Central memory CD8-positive, alpha-beta T cell (primary cell): ENCODE data around the gene MAS1.
"Not testable (repeated sequence)": the region's sequence is repeated elsewhere in the genome, so short reads cannot be mapped to it uniquely, and the experiment has no call there.

Experiments used
- ATAC-seq: fragments of 150-1000 bp; cut with Tn5 transposase; replicated peaks from 2 replicates; pipeline ENCODE4 v1.10.0; 2022; ENCODE audit warnings: mild to moderate bottlenecking, moderate FRiP score, moderate number of reproducible peaks; ENCODE audit not compliant: poor library complexity, severe bottlenecking; ENCODE audit errors: extremely low read depth
- DNase-seq, 2 donors: peaks; one replicate each; pipeline ENCODE4 v3.0.0; 2021; ENCODE audit warnings: low spot score in 2 of 2
- H3K27ac Mint-ChIP-seq: one replicate; pipeline ENCODE4 v1.8.0; 2022; ENCODE audit warnings: low read depth, mild to moderate bottlenecking, moderate library complexity, mixed read lengths
- H3K27me3 Mint-ChIP-seq: one replicate; pipeline ENCODE4 v1.8.0; 2022; ENCODE audit warnings: mixed read lengths
- H3K36me3 Mint-ChIP-seq: one replicate; pipeline ENCODE4 v1.8.0; 2022; ENCODE audit warnings: mild to moderate bottlenecking, moderate library complexity, mixed read lengths; ENCODE audit not compliant: insufficient read depth
- H3K4me1 Mint-ChIP-seq: one replicate; pipeline ENCODE4 v1.8.0; 2022; ENCODE audit warnings: mixed read lengths
- H3K4me3 Mint-ChIP-seq: one replicate; pipeline ENCODE4 v1.8.0; 2022; ENCODE audit warnings: mild to moderate bottlenecking, moderate library complexity, mixed read lengths
- H3K9me3 Mint-ChIP-seq: one replicate; pipeline ENCODE4 v1.8.0; 2022; ENCODE audit warnings: mixed read lengths

The MAS1 gene

GRCh38 chr6:159890792-159891191 lies at the start of gene MAS1:
Gene MAS1 (plus strand): TSS chr6:159890988. CDS start chr6:159906956, 15,968 bp downstream.
- ATAC-seq: no peak
- Mint-ChIP-seq H3K4me1 (no peaks in the 10 kb centered on the region), H3K27me3 (peaks cover 90% of the 10 kb centered on the region)

GRCh38 chr6:159842035-159842434 lies 48.8 kb upstream of the MAS1 start:
- no peaks in the 10 kb centered on the region for H3K36me3 Mint-ChIP-seq
- no peak for ATAC-seq

More at GRCh38 chr6:159890792-159891191, at the start of gene MAS1:
- H3K27ac Mint-ChIP-seq: no peak within 1 kb of the TSS
- H3K9me3 Mint-ChIP-seq: no peaks in the 10 kb centered on the region
- DNase-seq: no peak
- H3K36me3 Mint-ChIP-seq: no peaks in the 10 kb centered on the region
- H3K4me3 Mint-ChIP-seq: no peak within 1 kb of the TSS

GRCh38 chr6:159844737-159845645 lies 45.8 kb upstream of the MAS1 start:
- no peak overlapping the region for H3K27ac Mint-ChIP-seq
- no peaks in the 10 kb centered on the region for H3K4me1 Mint-ChIP-seq
- H3K4me3 Mint-ChIP-seq: no peak overlapping the region
- H3K9me3 Mint-ChIP-seq: peaks cover 6% of the 10 kb centered on the region
- no peaks in the 10 kb centered on the region for H3K36me3 Mint-ChIP-seq
- H3K27me3 Mint-ChIP-seq: peaks cover 22% of the 10 kb centered on the region
- DNase-seq (no peak), ATAC-seq (no peak)

More at GRCh38 chr6:159842035-159842434, 48.8 kb upstream of the MAS1 start:
- no peak for DNase-seq
- H3K27ac Mint-ChIP-seq: no peak overlapping the region
- H3K27me3 Mint-ChIP-seq: peaks cover 49% of the 10 kb centered on the region
- H3K4me3 Mint-ChIP-seq: no peak overlapping the region
- no peaks in the 10 kb centered on the region for H3K4me1 Mint-ChIP-seq
- H3K9me3 Mint-ChIP-seq: no peaks in the 10 kb centered on the region

GRCh38 chr6:159848552-159848951 lies 42.2 kb upstream of the MAS1 start:
- not testable (repeated sequence) for H3K4me3 Mint-ChIP-seq, H3K27ac Mint-ChIP-seq, H3K4me1 Mint-ChIP-seq, H3K9me3 Mint-ChIP-seq, ATAC-seq, H3K27me3 Mint-ChIP-seq, H3K36me3 Mint-ChIP-seq
- DNase-seq: peak in 1 of 2 donors; percentile 4

DNA sequence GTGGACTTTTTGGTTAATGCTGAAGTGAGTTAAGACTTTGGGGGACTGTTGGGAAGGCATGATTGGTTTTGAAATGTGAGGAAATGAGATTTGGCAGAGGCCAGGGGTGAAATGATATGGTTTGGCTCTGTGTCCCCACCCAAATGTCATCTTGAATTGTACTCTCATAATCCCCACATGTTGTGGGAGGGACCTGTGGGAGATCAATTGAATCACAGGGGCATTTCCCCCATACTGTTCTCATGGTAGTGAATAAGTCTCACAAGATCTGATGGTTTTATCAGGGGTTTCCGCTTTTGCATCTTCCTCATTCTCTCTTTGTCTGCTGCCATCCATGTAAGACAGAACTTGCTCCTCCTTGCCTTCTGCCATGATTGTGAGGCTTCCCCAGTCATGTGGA lies 40.9 kb upstream of the MAS1 start:
- not testable (repeated sequence) for H3K4me1 Mint-ChIP-seq, ATAC-seq, DNase-seq, H3K4me3 Mint-ChIP-seq, H3K27me3 Mint-ChIP-seq, H3K36me3 Mint-ChIP-seq, H3K9me3 Mint-ChIP-seq, H3K27ac Mint-ChIP-seq

DNA sequence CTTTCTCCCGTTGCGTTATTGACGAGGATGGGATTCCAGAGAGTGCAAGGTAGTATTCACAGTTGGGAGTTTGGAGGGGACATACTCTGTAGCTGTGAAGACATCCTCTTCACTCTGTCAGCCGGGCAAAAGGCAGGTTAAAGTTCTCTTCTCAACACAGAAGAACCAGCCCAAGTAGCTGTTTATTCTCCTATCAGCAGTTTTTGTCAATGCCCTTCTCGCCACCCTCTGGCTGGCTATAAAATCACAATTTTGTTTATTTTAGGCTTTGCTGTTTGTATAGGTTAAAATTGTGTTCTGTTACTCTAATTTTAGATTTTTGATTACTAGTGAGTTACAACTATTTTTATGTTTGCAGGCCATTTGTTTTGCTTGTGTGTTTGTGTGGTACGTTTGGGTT lies 37.9 kb upstream of the MAS1 start:
- Mint-ChIP-seq H3K36me3 (peaks cover 2% of the 10 kb centered on the region), H3K9me3 (peaks cover 12% of the 10 kb centered on the region), H3K27me3 (peaks cover 24% of the 10 kb centered on the region), H3K27ac (no peak overlapping the region), H3K4me1 (no peaks in the 10 kb centered on the region), H3K4me3 (no peak overlapping the region)
- ATAC-seq: no peak
- DNase-seq: peak in 1 of 2 donors; percentile 4

- Mint-ChIP-seq H3K4me3 (no peak overlapping the region), H3K4me1 (no peaks in the 10 kb centered on the region), H3K27ac (no peak overlapping the region), H3K9me3 (peaks cover 12% of the 10 kb centered on the region), H3K27me3 (peaks cover 30% of the 10 kb centered on the region), H3K36me3 (peaks cover 2% of the 10 kb centered on the region)
- ATAC-seq (no peak), DNase-seq (no peak)
Measured at GRCh38 chr6:159853754-159854153, 37.0 kb upstream of the MAS1 start.

- Mint-ChIP-seq H3K4me1 (no peaks in the 10 kb centered on the region), H3K36me3 (peaks cover 2% of the 10 kb centered on the region), H3K4me3 (no peak overlapping the region), H3K27ac (no peak overlapping the region), H3K9me3 (peaks cover 12% of the 10 kb centered on the region), H3K27me3 (peaks cover 38% of the 10 kb centered on the region)
- DNase-seq (no peak), ATAC-seq (no peak)
Measured at GRCh38 chr6:159854959-159855358, 35.8 kb upstream of the MAS1 start.

DNA sequence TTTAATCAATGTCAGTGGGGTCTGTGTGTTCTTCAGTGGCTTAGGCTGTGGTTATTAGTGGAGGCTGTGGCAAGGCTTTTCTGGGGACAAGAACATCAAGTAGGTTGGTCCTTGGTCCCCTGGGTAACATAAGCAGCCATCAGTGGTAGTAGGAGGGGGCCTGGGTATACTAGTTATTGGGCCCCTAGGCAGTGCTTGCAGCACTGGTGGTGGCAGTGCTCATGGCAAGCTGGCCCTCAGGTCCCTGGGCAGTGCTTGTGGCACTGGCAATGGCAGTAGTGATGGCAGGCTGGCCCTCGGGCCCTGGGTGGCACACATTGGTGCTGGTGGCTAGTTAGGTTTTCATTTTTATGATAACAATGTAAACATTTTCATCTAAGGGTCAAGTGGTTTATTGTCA lies 32.5 kb upstream of the MAS1 start:
- Mint-ChIP-seq H3K36me3 (peaks cover 2% of the 10 kb centered on the region), H3K4me3 (no peak overlapping the region), H3K4me1 (no peaks in the 10 kb centered on the region), H3K27ac (no peak overlapping the region), H3K27me3 (peaks cover 64% of the 10 kb centered on the region), H3K9me3 (peaks cover 12% of the 10 kb centered on the region)
- DNase-seq (no peak), ATAC-seq (no peak)

- ATAC-seq: no peak
- H3K9me3 Mint-ChIP-seq: peaks cover 12% of the 10 kb centered on the region
- no peak overlapping the region for H3K4me3 Mint-ChIP-seq
- no peak overlapping the region for H3K27ac Mint-ChIP-seq
- no peaks in the 10 kb centered on the region for H3K4me1 Mint-ChIP-seq
- no peaks in the 10 kb centered on the region for H3K36me3 Mint-ChIP-seq
- peaks cover 66% of the 10 kb centered on the region for H3K27me3 Mint-ChIP-seq
- no peak for DNase-seq
Measured at GRCh38 chr6:159860482-159860881, 30.3 kb upstream of the MAS1 start.

- ATAC-seq: no peak
- no peaks in the 10 kb centered on the region for H3K36me3 Mint-ChIP-seq
Measured at GRCh38 chr6:159862103-159862502, 28.7 kb upstream of the MAS1 start.

GRCh38 chr6:159863341-159863740 lies 27.4 kb upstream of the MAS1 start:
- not testable (repeated sequence) for H3K27ac Mint-ChIP-seq, H3K9me3 Mint-ChIP-seq, H3K36me3 Mint-ChIP-seq, H3K4me1 Mint-ChIP-seq, DNase-seq, ATAC-seq, H3K4me3 Mint-ChIP-seq
- peaks cover 37% of the 10 kb centered on the region for H3K27me3 Mint-ChIP-seq

More at GRCh38 chr6:159862103-159862502, 28.7 kb upstream of the MAS1 start:
- Mint-ChIP-seq H3K4me3 (no peak overlapping the region), H3K9me3 (peaks cover 11% of the 10 kb centered on the region), H3K27me3 (peaks cover 50% of the 10 kb centered on the region), H3K4me1 (no peaks in the 10 kb centered on the region), H3K27ac (no peak overlapping the region)
- DNase-seq: no peak

- Mint-ChIP-seq H3K9me3 (no peaks in the 10 kb centered on the region), H3K27ac (no peak overlapping the region), H3K36me3 (no peaks in the 10 kb centered on the region), H3K27me3 (peaks cover 27% of the 10 kb centered on the region), H3K4me3 (no peak overlapping the region), H3K4me1 (no peaks in the 10 kb centered on the region)
- no peak for DNase-seq
- ATAC-seq: no peak
Measured at GRCh38 chr6:159865226-159865920, 25.4 kb upstream of the MAS1 start.
